ENCODE results near the gene FRMD1. TPM values are rescaled to one million over a fixed set of nuclear protein-coding genes. Genes with fewer than 3 reads are reported as not detected.

The FRMD1 gene
- total RNA-seq, 4 donors from 2014 or later: 9.9 to 14.4 (median 12.5) TPM

- H3K27me3 ChIP-seq: no peaks in the 10 kb centered on the region
- no peaks in the 10 kb centered on the region for H3K36me3 ChIP-seq
- H3K9me3 ChIP-seq: peaks cover 0 to 37% (median 5%) of the 10 kb centered on the region in 4 donors
- H3K27ac ChIP-seq: no peak overlapping the region
- H3K4me1 ChIP-seq: peaks cover 0 to 20% (median 2%) of the 10 kb centered on the region in 4 donors
- TF ChIP-seq, protein P1, sequence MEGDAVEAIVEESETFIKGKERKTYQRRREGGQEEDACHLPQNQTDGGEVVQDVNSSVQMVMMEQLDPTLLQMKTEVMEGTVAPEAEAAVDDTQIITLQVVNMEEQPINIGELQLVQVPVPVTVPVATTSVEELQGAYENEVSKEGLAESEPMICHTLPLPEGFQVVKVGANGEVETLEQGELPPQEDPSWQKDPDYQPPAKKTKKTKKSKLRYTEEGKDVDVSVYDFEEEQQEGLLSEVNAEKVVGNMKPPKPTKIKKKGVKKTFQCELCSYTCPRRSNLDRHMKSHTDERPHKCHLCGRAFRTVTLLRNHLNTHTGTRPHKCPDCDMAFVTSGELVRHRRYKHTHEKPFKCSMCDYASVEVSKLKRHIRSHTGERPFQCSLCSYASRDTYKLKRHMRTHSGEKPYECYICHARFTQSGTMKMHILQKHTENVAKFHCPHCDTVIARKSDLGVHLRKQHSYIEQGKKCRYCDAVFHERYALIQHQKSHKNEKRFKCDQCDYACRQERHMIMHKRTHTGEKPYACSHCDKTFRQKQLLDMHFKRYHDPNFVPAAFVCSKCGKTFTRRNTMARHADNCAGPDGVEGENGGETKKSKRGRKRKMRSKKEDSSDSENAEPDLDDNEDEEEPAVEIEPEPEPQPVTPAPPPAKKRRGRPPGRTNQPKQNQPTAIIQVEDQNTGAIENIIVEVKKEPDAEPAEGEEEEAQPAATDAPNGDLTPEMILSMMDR (IDR thresholded peaks at IDR 0.05): no peak
- TF ChIP-seq EP300 (IDR thresholded peaks at IDR 0.05): peak in 1 of 2 donors; percentile 30
- DNase-seq (ENCODE audit: low spot score in 2 of 2): no peak
- H3K4me3 ChIP-seq: no peak overlapping the region
- WGBS, 2 donors: 56 to 70% methylated on average over 6 of the region's 6 CpGs
These were observed 41.8 kb downstream of the FRMD1 start for GRCh38 chr6:168037242-168037641.

DNA sequence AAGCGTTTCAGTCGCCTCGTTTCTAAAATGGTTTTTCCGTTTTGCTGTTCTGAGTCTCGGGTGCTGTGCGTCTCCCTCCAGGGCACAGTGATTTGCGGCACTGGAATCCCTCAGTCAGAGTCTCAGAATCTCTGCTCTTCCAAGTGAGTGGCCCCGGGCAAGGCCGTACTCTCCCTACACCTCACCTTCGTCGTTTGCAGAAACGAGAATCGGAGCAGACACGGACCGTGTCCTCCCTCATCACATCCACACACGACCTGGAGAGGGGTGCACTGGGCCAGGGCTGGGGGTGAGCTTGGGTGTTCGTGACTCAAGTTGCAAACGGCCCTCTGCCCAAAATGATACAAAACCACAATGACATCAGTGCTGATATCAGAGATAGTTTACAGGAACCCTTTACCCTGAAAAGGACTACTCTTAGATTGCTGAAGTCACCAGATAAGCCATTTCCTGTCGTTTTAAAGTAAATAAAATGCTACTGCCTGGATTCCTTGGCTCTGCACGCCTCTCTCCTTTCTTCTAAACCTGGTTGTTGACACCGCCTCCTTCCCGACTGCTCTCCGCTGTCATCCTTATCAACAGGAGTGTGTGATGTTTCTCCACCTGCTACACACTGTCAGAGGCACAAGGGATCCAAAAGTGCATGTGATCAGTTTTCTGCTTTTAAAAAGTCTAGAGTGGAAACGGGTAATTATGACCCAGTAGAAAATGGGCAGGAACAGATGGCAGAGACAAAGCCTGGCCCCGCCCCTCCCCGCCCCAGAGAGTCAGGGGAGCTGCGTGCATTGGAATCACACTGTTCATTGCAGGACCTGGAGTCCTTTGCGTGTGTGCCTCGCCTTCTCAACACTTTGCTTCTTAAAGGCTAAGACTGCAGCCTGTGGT lies 43.1 kb downstream of the FRMD1 start:
- 63 to 66% methylated on average over 28 to 29 of the region's 29 CpGs for WGBS, 2 donors
- TF ChIP-seq, protein P1 (IDR thresholded peaks at IDR 0.05): no peak
- TF ChIP-seq EP300 (IDR thresholded peaks at IDR 0.05) (peak in 1 of 2 donors; percentile 12), POLR2A (IDR thresholded peaks at IDR 0.05) (no peak)
- DNase-seq (ENCODE audit: low spot score in 2 of 2): no peak
- Histone ChIP-seq H3K36me3 (no peaks in the 10 kb centered on the region), H3K9me3 (peaks cover 0 to 24% (median 5%) of the 10 kb centered on the region in 4 donors), H3K27ac (peak overlapping the region in 3 of 4 donors; percentile 15 to 69 (median 40)), H3K4me1 (peaks cover 0 to 33% (median 4%) of the 10 kb centered on the region in 4 donors), H3K4me3 (peak overlapping the region in 3 of 4 donors; percentile 12 to 47 (median 22)), H3K27me3 (no peaks in the 10 kb centered on the region)

- DNase-seq (ENCODE audit: low spot score in 2 of 2): no peak
- Histone ChIP-seq H3K36me3 (no peaks in the 10 kb centered on the region), H3K27ac (peak overlapping the region in 3 of 4 donors; percentile 15 to 69 (median 40)), H3K4me1 (peaks cover 0 to 38% (median 4%) of the 10 kb centered on the region in 4 donors), H3K27me3 (no peaks in the 10 kb centered on the region), H3K9me3 (peaks cover 0 to 17% (median 5%) of the 10 kb centered on the region in 4 donors), H3K4me3 (peak overlapping the region in 3 of 4 donors; percentile 12 to 47 (median 22))
- TF ChIP-seq, protein P1 (IDR thresholded peaks at IDR 0.05): no peak
- TF ChIP-seq POLR2A (IDR thresholded peaks at IDR 0.05) (no peak), EP300 (IDR thresholded peaks at IDR 0.05) (peak in 1 of 2 donors; percentile 29)
- WGBS, 2 donors: 33 to 43% methylated on average over 43 to 44 of the region's 45 CpGs
These were observed 43.8 kb downstream of the FRMD1 start for GRCh38 chr6:168035098-168035660.

DNA sequence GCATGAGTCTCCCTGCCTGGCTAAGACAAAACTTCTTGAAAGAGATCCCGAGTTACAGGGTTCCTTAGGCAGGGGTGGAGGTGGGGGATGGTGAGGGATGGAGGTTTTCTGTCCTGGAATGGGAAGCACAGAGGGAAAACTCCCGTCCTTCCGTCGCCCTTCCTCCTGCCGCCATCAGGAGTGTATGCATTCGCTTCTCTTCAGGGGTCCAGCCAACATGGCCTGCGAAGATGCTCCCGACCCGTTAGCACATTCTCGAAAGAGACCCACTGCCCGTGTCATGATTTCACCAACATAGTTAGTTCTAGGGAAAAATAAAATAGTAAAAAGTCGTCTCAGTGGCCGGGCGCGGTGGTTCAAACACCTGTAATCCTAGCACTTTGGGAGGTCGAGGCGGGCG lies 44.5 kb downstream of the FRMD1 start:
- Histone ChIP-seq H3K27ac (peak overlapping the region in 1 of 4 donors; percentile 69), H3K4me3 (no peak overlapping the region)
- no peak for DNase-seq (ENCODE audit: low spot score in 2 of 2)

More for the DNA sequence above, 44.5 kb downstream of the FRMD1 start:
- no peaks in the 10 kb centered on the region for H3K27me3 ChIP-seq
- peaks cover 0 to 38% (median 4%) of the 10 kb centered on the region in 4 donors for H3K4me1 ChIP-seq
- TF ChIP-seq, protein P1 (IDR thresholded peaks at IDR 0.05): no peak
- TF ChIP-seq POLR2A (IDR thresholded peaks at IDR 0.05) (no peak), EP300 (IDR thresholded peaks at IDR 0.05) (no peak)
- no peaks in the 10 kb centered on the region for H3K36me3 ChIP-seq
- peaks cover 0 to 11% (median under 1%) of the 10 kb centered on the region in 4 donors for H3K9me3 ChIP-seq
- 94 to 95% methylated on average over 18 of the region's 18 CpGs for WGBS, 2 donors
